Esophagus squamous epithelium (tissue), 5 donors: ENCODE results near the gene ZC3H12A. TPM values are rescaled to one million over a fixed set of nuclear protein-coding genes. Genes with fewer than 3 reads are reported as not detected.
"Not testable (repeated sequence)": the region's sequence is repeated elsewhere in the genome, so short reads cannot be mapped to it uniquely, and the experiment has no call there.

Source experiments
- DNase-seq: peaks from one replicate; lab custom pipeline; 2025; lab: John Stamatoyannopoulos, UW
- H3K27ac ChIP-seq, 4 donors: fragments of 200-600 bp; sonication (generic); one replicate each; pipeline ENCODE4 v1.5.1; 2016 to 2019; ENCODE audit warnings: mild to moderate bottlenecking in 1 of 4
- H3K27me3 ChIP-seq, 4 donors: fragments of 200-600 bp; sonication (generic); 1 replicate in 3 of 4; 2 replicates in 1 of 4; pipeline versions ENCODE4 v1.5.1 to v1.6.0; 2017 to 2021; ENCODE audit warnings: antibody characterized with exemption in 1 of 4
- H3K36me3 ChIP-seq, 3 donors: fragments of 200-600 bp; sonication (generic); one replicate each; pipeline ENCODE4 v1.5.1; 2016 to 2019
- H3K4me1 ChIP-seq, 3 donors: fragments of 200-600 bp; sonication (generic); one replicate each; pipeline ENCODE4 v1.5.1; 2017 to 2019
- H3K4me3 ChIP-seq, 4 donors: fragments of 200-600 bp; sonication (generic); 1 replicate in 3 of 4; 2 replicates in 1 of 4; pipeline ENCODE4 v1.5.1; 2016 to 2019; ENCODE audit warnings: mild to moderate bottlenecking in 2 of 4, moderate library complexity in 1 of 4
- H3K9me3 ChIP-seq, 3 donors: fragments of 200-600 bp; sonication (generic); one replicate each; pipeline ENCODE4 v1.5.1; 2016 to 2019
- POLR2A ChIP-seq, 4 donors: fragments of 450-650 bp; IDR thresholded peaks; one replicate each; pipeline ENCODE4 v1.6.1; 2017; ENCODE audit warnings: antibody characterized with exemption in 4 of 4, mild to moderate bottlenecking in 4 of 4, moderate library complexity in 3 of 4
- WGBS, 2 donors: methylation state at CpG; one replicate each; pipeline ENCODE4 v1.1.5; 2018; 5-methylcytosine and 5-hydroxymethylcytosine counted together
- intact Hi-C: fragments of 100-400 bp; cut with DNase I; formaldehyde crosslinking; loops from one replicate; pipeline ENCODE4 v1.15.0; 2022
- total RNA-seq, 4 donors: library from RNA; depleted of rRNA; stranded (reverse); fragments of >200 nt; gene quantifications; one replicate each; pipeline ENCODE4 v1.1.0, GENCODE V29; 2016
- TF ChIP-seq, protein P1 (sequence below), 6 experiments: fragments of 450-650 bp in 4 of 6; fragments of 200-600 bp in 2 of 6; sonication (generic) in 2 of 6; IDR thresholded peaks; one replicate each; pipeline ENCODE4 v1.5.1; 2016 to 2019; ENCODE audit warnings: antibody characterized with exemption in 6 of 6, mild to moderate bottlenecking in 4 of 6, moderate library complexity in 4 of 6
- donor health status: DM: yes; HTN: yes; CAD: no.

The ZC3H12A gene
- total RNA-seq, 4 donors from 2014 or later = 11.6 to 132 (median 49.0) TPM

- H3K36me3 ChIP-seq = peaks cover 0 to 28% (median 9%) of the 10 kb centered on the region in 3 donors
- peak overlapping the region; percentile 92 to 97 (median 96) for H3K27ac ChIP-seq
- peak overlapping the region; percentile 75 to 100 (median 84) for H3K4me3 ChIP-seq
- H3K4me1 ChIP-seq = peaks cover 8 to 34% (median 12%) of the 10 kb centered on the region in 3 donors
- no peak for TF ChIP-seq POLR2A (IDR thresholded peaks at IDR 0.05)
- TF ChIP-seq, protein P1, sequence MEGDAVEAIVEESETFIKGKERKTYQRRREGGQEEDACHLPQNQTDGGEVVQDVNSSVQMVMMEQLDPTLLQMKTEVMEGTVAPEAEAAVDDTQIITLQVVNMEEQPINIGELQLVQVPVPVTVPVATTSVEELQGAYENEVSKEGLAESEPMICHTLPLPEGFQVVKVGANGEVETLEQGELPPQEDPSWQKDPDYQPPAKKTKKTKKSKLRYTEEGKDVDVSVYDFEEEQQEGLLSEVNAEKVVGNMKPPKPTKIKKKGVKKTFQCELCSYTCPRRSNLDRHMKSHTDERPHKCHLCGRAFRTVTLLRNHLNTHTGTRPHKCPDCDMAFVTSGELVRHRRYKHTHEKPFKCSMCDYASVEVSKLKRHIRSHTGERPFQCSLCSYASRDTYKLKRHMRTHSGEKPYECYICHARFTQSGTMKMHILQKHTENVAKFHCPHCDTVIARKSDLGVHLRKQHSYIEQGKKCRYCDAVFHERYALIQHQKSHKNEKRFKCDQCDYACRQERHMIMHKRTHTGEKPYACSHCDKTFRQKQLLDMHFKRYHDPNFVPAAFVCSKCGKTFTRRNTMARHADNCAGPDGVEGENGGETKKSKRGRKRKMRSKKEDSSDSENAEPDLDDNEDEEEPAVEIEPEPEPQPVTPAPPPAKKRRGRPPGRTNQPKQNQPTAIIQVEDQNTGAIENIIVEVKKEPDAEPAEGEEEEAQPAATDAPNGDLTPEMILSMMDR (IDR thresholded peaks at IDR 0.05) = no peak
- intact Hi-C loops = no loop called here
- WGBS, 2 donors = 75 to 79% methylated on average over 18 of the region's 18 CpGs
- DNase-seq = no peak
- no peaks in the 10 kb centered on the region for H3K27me3 ChIP-seq
- H3K9me3 ChIP-seq = no peaks in the 10 kb centered on the region
Measured at GRCh38 chr1:37515185-37516034, 41.0 kb downstream of the ZC3H12A start.

- intact Hi-C loops = no loop called here
- 91 to 100% methylated on average over 1 of the region's 1 CpG for WGBS, 2 donors
- Histone ChIP-seq H3K4me1 (peaks cover 8 to 23% (median 12%) of the 10 kb centered on the region in 3 donors), H3K27ac (no peak overlapping the region), H3K27me3 (peaks cover 0 to 3% (median 0%) of the 10 kb centered on the region in 4 donors), H3K36me3 (peaks cover 0 to 7% (median 6%) of the 10 kb centered on the region in 3 donors), H3K4me3 (no peak overlapping the region), H3K9me3 (no peaks in the 10 kb centered on the region)
- no peak for TF ChIP-seq POLR2A (IDR thresholded peaks at IDR 0.05)
- TF ChIP-seq, protein P1 (IDR thresholded peaks at IDR 0.05) = no peak
- DNase-seq = no peak
Measured at GRCh38 chr1:37517569-37517968, 43.2 kb downstream of the ZC3H12A start.

DNA sequence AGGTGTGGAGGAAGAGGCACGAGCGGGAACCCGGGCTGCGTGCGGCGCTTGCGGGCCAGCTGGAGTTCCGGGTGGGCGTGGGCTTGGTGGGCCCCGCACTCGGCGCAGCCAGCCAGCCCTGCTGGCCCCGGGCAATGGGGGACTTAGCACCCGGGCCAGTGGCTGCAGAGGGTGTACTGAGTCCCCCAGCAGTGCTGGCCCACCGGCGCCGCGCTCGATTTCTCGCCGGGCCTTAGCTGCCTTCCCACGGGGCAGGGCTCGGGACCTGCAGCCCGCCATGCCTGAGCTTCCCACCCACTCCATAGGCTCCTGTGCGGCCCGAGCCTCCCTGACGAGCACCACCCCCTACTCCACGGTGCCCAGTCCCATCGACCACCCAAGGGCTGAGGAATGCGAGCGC is 43.9 kb downstream of the ZC3H12A start:
- DNase-seq, H3K27me3 ChIP-seq, H3K36me3 ChIP-seq, H3K4me3 ChIP-seq, H3K27ac ChIP-seq, H3K9me3 ChIP-seq, intact Hi-C loops: not testable (repeated sequence)
- peaks cover 8 to 16% (median 9%) of the 10 kb centered on the region in 3 donors for H3K4me1 ChIP-seq
- no CpG with 5 or more reads among the region's 31 CpGs for WGBS, 2 donors

- peak overlapping the region in 1 of 4 donors; percentile 6 for H3K4me3 ChIP-seq
- H3K9me3 ChIP-seq, intact Hi-C loops, H3K36me3 ChIP-seq, H3K4me1 ChIP-seq, H3K27me3 ChIP-seq, H3K27ac ChIP-seq, DNase-seq: not testable (repeated sequence)
- 74 to 79% methylated on average over 8 to 9 of the region's 15 CpGs for WGBS, 2 donors
Measured at GRCh38 chr1:37518929-37519328, 44.5 kb downstream of the ZC3H12A start.

- TF ChIP-seq, protein P1 (IDR thresholded peaks at IDR 0.05) = no peak
- intact Hi-C loops = no loop called here
- H3K4me3 ChIP-seq = no peak overlapping the region
- H3K9me3 ChIP-seq = no peaks in the 10 kb centered on the region
- peaks cover 0 to 3% (median 0%) of the 10 kb centered on the region in 4 donors for H3K27me3 ChIP-seq
- no peaks in the 10 kb centered on the region for H3K36me3 ChIP-seq
- no peak for DNase-seq
- H3K4me1 ChIP-seq = peaks cover 0 to 7% (median 6%) of the 10 kb centered on the region in 3 donors
- no peak overlapping the region for H3K27ac ChIP-seq
Measured at GRCh38 chr1:37519613-37520012, 45.2 kb downstream of the ZC3H12A start.

DNA sequence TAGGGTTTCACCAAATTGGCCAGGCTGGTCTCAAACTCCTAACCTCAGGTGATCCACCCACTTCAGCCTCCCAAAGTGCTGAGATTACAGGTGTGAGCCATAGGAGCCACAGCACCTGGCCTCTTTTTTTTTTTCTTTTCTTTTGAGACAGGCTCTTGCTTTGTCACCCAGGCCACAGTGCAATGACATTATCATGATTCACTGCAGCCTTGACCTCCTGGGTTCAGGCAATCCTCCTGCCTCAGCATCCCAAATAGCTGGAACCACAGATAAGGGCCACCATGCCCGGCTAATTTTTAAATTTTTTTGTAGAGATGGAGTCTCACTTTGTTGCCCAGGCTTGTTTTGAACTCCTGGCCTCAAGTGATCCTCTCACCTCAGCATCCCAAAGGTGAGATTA is 55.5 kb downstream of the ZC3H12A start:
- H3K4me3 ChIP-seq, H3K36me3 ChIP-seq, H3K9me3 ChIP-seq, DNase-seq, intact Hi-C loops, H3K27ac ChIP-seq, H3K27me3 ChIP-seq: not testable (repeated sequence)
- WGBS, 2 donors = 83 to 89% methylated on average over 1 of the region's 1 CpG
- H3K4me1 ChIP-seq = peaks cover 8 to 14% (median 11%) of the 10 kb centered on the region in 3 donors

DNA sequence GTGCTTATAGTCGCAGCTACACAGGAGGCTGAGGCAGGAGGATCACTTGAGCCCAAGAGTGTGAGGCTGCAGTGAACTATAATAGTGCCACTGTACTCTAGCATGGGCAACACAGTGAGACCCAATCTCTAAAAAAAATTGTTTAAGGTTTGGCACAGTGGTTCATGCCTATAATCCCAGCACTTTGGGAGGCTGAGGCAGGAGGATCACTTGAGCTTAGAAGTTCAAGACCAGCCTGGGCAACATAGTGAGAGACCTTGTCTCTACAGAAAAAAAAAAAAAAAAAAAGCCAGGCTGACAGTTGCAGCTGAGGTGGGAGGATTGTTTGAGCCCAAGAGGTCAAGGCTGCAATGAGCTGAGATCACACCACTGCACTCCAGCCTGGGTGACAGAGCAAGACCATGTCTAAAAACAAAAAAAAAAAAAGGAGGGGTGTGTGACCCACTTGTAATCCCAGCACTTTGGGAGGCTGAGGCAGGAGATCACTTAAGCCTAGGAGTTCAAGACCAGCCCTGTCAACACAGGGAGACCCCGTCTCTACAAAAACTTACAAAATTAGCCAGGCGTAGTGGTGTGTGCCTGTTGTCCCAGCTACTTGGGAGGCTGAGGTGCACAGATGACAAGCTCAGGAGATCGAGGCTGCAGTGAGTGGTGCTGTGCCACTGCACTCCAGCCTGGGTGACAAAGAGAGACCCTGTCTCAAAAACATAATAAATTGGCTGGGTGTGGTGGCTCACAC is 58.2 kb downstream of the ZC3H12A start:
- WGBS, 2 donors = 93 to 95% methylated on average over 3 to 4 of the region's 4 CpGs

More for the DNA sequence above, 58.2 kb downstream of the ZC3H12A start:
- H3K27ac ChIP-seq, intact Hi-C loops, H3K9me3 ChIP-seq, H3K27me3 ChIP-seq, DNase-seq, H3K4me3 ChIP-seq: not testable (repeated sequence)
- Histone ChIP-seq H3K4me1 (peaks cover 8 to 14% (median 11%) of the 10 kb centered on the region in 3 donors), H3K36me3 (peaks cover 5 to 25% (median 7%) of the 10 kb centered on the region in 3 donors)
